NK-92 (cell line): ENCODE results near the gene CNNM3.

ENCODE experiments used
- DNase-seq: peaks from one replicate; lab custom pipeline; 2025; ENCODE audit not compliant: unreplicated experiment; lab: John Stamatoyannopoulos, UW

Gene CNNM3

DNA sequence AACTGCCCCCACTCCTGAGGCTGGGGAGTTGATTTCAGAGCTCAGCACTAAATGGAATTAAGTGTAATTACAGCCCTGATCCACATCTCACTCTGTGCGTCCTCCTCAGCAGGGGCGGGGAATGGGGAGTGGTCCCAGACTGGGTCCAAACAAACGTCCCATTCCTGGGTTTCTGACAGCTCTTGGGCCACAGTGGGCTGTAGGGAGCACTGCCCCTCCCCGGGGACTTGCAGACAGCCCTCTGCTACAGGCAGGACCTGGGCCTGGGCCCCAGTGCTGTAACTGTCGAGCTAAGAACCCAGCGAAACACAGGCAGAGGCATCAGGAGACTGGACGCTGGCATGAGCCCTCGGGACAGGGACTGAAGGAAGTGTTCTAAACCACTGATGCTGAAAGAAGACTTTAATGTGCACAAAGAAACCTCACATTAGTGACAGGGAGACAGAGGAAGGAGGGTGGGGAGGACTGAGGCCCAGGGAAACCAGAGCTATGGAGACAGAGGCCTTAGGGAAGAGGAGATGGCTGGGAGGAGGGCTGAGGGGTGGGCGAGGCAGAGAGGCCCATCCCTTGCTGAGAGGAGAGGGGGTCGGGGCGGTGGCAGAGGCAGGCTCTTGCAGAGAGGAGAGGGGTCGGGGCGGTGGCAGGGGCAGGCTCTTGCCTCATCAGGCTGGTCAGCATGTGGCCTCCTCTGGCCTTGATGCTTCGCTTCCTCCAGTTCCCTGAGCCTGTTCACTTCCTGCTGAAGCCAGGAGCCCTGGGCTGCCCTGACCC, 59.6 kb downstream of the CNNM3 start:
- DNase-seq: no peak

GRCh38 chr2:96876269-96877041, 60.4 kb downstream of the CNNM3 start:
- no peak for DNase-seq

DNA sequence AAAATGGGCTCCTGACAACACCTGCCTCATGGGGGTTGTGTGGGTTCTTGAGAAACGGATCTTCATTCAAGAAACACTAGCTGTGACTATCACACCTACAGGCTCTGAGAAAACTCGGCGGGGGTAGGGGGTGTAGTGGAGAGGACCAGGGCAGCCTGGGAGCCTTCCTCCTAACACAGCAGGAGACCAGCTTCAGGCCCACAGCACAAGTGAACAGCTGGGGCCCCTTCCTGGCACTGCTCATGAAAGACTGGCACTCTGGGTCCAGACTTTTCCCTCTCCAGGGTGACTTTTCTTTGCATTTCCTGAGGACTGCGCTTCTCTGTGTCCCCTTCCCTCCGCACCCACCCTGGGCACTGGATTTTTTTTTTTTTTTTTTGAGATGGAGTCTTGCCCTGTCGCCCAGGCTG, 61.0 kb downstream of the CNNM3 start:
- no peak for DNase-seq

DNA sequence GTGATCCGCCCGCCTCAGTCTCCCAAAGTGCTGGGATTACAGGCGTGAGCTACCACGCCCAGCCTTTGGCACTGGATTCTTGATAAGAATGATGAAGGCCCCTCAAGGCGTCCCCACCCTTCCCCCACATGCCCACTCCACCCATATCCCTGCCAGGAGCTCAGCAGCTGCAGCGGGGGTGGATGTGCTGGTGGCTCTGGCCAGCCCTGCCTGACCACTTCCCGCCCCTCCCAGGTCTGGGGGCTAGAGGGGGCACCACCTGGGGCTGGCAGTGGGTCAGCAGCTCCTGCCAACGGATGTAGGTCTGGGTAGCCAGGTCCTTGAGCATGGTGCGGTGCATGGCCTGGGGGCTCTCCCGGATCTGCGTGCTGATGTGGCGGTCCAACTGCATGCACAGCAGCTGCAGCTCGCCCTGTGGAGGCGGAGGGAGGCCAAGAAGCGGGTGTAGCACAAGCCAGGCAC, 61.6 kb downstream of the CNNM3 start:
- DNase-seq: no peak

DNA sequence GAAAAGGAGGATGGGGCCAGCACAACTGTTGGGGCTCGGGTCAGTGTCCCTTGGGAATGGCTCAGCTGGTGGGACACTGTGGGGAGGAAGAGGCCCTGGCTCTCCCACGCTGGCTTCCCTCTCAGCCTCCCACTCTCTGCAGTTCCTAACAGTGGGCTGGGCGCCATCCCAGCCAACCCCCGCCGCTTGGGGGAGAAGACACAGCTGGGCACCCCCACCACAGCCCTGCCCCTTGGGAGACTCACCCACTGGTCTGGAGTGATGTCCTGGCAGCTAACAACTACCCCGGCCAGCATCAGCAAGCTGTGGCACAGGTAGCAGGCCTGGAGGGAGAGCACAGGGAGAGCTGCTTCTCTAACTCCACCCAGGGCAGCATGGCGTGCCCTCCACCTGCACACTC, 62.1 kb downstream of the CNNM3 start:
- DNase-seq: no peak

DNA sequence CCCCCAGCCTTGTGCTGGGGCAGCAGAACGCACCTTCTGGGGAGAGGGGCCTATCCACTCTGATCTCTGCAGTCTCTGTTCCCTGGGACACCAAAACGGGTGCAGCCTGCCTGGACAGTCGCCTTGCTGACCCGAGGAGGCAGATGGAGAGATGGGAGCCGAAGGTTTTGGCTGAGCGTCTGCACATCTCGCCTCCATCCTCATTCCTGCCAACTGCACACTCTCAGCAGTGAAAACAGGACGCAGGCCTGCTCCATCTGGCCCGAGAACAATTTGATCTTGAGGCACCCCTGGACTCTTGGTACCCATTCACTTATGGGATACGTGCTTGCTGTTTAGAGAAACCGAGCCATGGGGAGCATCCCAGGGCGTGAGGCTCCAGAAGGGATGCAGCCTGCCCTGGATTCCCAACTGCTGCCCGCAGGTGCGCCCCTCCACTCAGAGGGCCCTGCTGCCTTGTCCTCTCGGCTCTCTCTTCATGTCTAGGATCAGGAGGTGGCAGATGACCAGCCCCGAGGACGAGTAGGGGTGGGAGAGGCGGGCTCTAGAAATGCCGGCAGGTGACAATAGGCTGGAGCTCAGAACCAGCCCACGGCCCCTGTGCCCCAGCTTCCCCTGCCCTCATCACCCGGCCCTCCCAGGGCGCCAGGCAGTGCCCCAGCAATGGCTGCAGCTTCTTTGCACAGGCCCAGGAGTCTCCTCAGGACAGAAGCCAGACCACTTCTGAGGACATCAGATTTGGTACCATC, 62.9 kb downstream of the CNNM3 start:
- no peak for DNase-seq

DNA sequence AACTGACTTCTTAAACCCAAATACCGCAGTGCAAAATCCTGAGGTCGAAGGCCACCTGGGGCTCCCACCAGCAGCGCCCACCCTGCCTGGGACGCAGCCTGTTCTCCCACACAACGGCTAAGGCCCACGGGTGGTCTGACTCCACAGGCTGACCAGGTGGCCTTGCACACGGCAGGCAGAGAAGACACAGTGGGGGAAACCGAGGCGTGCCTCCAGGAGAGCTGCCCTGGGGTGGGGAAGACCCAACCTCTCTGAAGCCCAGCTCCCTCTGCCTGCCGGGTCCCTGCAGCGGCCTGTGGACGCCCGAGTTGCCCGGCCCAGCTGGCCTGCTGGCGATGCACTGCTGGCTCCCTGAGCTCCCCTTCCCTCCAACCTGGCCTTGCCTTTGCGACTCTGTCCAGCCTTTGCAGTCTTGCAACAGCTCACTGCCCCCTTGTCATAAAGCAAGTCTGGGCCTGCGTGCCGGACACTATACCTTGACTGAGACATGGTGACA, 63.5 kb downstream of the CNNM3 start:
- no peak for DNase-seq

GRCh38 chr2:96880891-96881273, 64.8 kb downstream of the CNNM3 start:
- DNase-seq: no peak

DNA sequence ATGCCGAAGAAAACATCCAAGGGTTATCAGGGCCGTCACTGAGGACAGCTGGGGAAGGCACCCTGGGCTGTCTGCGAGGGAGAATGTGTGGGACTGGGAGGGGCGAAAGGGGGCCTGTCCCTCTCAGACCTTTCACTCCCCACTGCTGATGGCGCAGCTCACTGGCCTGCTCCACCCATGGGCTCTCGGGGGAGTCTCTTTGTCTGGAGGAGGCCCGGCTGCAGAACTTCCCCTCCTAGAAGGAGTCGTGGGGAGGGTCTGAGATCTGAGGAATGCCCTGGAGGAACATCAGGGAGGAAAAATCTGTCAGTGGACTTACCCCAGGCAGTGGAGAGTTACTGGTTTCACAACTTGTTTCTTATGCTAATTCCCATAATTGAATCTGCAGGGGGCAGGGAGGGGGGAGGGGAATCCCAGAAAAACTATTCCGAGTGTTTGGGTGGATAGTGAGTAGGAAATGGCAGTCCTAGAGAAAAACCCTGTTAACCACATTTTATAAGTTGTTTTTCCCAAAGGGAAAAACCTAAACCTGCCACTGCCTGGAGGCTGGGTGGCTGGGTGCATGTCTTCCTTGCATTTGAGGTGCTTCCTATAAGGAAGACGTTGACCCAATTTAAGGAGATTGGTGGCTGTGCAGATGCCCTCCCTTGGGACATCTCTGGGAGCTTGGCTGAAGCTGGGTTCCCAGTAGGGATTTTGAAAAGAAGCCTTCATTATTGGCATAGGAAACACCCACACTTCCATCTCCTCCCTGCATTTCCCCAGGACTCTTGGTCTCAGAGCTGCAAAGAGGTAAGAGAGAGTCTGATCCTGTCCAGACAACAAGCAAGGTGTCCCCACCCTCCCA, 65.5 kb downstream of the CNNM3 start:
- DNase-seq: no peak

GRCh38 chr2:96882230-96882629, 66.2 kb downstream of the CNNM3 start:
- no peak for DNase-seq

- no peak for DNase-seq
Measured at GRCh38 chr2:96882906-96883305, 66.8 kb downstream of the CNNM3 start.

DNA sequence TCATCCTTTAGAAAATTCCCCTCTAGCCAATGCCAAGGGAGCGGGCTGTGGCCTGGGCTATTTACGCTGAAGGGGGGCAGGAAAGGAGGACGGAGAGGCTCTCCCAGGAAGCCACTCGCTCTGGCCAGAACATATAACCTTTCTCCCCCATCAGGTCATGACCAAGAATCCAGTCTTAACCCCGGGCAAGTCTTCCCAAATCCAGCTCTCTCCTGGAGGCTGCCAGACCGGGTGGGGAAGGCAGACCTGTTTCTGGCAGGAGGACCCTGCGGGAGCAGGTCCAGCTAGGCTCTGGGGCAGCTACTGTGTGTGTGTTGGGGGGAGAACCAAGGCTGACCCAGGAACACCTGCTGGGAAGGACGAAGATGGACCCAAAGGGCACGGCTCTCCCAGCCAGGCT, 67.2 kb downstream of the CNNM3 start:
- DNase-seq: no peak
